ENCODE measurements around the gene HDAC4.

DNA sequence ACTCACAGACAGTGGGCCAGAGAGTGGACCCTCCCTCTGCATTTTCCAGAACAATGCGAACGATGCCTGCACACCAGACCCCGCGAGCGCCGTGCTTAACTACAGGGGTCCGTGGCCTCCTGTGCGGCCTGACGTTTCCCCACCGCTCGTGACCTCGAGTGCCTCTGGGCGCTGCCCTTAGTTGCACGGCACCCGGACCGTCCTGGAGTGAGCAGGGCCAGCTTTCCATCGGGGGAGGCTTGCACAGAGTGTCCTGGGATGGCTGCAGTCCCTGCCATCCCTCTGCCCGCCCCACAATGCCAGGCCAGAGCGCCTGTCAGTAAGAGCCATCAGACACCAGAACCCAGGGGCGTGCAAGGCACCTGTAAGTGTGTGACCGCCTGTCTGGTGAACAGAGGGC lies 335.9 kb downstream of the HDAC4 start:
- TF ChIP-seq, protein P1, sequence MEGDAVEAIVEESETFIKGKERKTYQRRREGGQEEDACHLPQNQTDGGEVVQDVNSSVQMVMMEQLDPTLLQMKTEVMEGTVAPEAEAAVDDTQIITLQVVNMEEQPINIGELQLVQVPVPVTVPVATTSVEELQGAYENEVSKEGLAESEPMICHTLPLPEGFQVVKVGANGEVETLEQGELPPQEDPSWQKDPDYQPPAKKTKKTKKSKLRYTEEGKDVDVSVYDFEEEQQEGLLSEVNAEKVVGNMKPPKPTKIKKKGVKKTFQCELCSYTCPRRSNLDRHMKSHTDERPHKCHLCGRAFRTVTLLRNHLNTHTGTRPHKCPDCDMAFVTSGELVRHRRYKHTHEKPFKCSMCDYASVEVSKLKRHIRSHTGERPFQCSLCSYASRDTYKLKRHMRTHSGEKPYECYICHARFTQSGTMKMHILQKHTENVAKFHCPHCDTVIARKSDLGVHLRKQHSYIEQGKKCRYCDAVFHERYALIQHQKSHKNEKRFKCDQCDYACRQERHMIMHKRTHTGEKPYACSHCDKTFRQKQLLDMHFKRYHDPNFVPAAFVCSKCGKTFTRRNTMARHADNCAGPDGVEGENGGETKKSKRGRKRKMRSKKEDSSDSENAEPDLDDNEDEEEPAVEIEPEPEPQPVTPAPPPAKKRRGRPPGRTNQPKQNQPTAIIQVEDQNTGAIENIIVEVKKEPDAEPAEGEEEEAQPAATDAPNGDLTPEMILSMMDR (IDR thresholded peaks at IDR 0.05): no peak
- no peak for TF ChIP-seq POLR2A (IDR thresholded peaks at IDR 0.05)
